Measurements from ENCODE around the gene PLEKHA8. TPM values are rescaled to one million over a fixed set of nuclear protein-coding genes. Genes with fewer than 3 reads are reported as not detected.

Gene PLEKHA8
- total and polyA plus RNA-seq, 10 of the 15 experiments (the other 5 are each of a cell fraction or from before 2014, with no cell fraction given) = 1.1 to 13.2 (median 5.7) TPM

DNA sequence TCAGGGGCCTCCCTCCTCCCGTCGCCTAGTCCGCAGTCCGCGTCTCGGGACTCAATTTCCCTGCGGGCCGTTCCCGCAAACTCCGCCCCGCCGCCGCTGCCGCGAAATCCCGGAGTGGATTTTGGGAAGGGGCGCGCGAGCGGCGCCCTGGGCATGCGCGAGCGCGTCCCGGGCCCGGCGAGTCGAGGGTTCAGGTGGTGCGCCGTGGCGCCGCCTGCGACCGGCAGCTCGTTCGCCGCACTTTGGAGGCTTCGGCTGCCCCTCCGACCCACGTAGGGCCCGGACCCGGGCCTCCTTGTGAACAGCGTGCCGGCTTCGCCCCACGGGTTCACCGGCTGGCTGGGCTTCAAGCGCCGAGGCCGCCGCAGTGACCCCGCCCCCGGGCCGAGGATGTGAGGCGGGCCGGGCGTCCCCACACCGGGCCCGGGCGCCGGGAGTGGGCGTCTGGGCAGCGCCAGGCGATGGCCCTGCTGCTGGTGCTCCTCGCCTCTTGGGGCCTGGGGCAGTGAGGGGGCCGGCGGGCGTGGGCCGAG lies at the start of gene PLEKHA8 (continued):
- TF ChIP-seq ZBTB40 (IDR thresholded peaks at IDR 0.05; ENCODE audit: borderline replicate concordance) (no peak), HCFC1 (IDR thresholded peaks at IDR 0.05; ENCODE audit: low read length) (peak; percentile 89), SIX5 (IDR thresholded peaks at IDR 0.05; ENCODE audit: low read depth, low read length, severe bottlenecking) (peak; percentile 71), RELB (IDR thresholded peaks at IDR 0.05; ENCODE audit: low read depth) (peak; percentile 96), CREB1 (IDR thresholded peaks at IDR 0.05; ENCODE audit: low read depth) (peak; percentile 68), ZNF217 (IDR thresholded peaks at IDR 0.05) (peak; percentile 91), KAT2A (conservative IDR thresholded peaks at IDR 0.05; ENCODE audit: control insufficient read depth, low read depth, low read length) (no peak), ZSCAN29 (IDR thresholded peaks at IDR 0.05) (peak; percentile 92), ZBED1 (IDR thresholded peaks at IDR 0.05; ENCODE audit: borderline replicate concordance) (no peak), NR2F1 (conservative IDR thresholded peaks at IDR 0.05) (peak; percentile 76), NRF1 (conservative IDR thresholded peaks at IDR 0.05; ENCODE audit: low read depth, low read length) (peak; percentile 80), SRF (IDR thresholded peaks at IDR 0.05; ENCODE audit: low read depth in 2 of 2, low read length in 2 of 2) (peak in 1 of 2 experiments; percentile 58; a peak in 1 of 4 replicates)
- TF ChIP-seq, protein P1, sequence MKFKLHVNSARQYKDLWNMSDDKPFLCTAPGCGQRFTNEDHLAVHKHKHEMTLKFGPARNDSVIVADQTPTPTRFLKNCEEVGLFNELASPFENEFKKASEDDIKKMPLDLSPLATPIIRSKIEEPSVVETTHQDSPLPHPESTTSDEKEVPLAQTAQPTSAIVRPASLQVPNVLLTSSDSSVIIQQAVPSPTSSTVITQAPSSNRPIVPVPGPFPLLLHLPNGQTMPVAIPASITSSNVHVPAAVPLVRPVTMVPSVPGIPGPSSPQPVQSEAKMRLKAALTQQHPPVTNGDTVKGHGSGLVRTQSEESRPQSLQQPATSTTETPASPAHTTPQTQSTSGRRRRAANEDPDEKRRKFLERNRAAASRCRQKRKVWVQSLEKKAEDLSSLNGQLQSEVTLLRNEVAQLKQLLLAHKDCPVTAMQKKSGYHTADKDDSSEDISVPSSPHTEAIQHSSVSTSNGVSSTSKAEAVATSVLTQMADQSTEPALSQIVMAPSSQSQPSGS (IDR thresholded peaks at IDR 0.05; ENCODE audit: low read length) = no peak
- TF ChIP-seq, protein P2, sequence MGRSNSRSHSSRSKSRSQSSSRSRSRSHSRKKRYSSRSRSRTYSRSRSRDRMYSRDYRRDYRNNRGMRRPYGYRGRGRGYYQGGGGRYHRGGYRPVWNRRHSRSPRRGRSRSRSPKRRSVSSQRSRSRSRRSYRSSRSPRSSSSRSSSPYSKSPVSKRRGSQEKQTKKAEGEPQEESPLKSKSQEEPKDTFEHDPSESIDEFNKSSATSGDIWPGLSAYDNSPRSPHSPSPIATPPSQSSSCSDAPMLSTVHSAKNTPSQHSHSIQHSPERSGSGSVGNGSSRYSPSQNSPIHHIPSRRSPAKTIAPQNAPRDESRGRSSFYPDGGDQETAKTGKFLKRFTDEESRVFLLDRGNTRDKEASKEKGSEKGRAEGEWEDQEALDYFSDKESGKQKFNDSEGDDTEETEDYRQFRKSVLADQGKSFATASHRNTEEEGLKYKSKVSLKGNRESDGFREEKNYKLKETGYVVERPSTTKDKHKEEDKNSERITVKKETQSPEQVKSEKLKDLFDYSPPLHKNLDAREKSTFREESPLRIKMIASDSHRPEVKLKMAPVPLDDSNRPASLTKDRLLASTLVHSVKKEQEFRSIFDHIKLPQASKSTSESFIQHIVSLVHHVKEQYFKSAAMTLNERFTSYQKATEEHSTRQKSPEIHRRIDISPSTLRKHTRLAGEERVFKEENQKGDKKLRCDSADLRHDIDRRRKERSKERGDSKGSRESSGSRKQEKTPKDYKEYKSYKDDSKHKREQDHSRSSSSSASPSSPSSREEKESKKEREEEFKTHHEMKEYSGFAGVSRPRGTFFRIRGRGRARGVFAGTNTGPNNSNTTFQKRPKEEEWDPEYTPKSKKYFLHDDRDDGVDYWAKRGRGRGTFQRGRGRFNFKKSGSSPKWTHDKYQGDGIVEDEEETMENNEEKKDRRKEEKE (IDR thresholded peaks at IDR 0.05) = 0 out of 2 replicates have a peak, but pooled peaks have one; percentile 41
- TF ChIP-seq, protein P3, sequence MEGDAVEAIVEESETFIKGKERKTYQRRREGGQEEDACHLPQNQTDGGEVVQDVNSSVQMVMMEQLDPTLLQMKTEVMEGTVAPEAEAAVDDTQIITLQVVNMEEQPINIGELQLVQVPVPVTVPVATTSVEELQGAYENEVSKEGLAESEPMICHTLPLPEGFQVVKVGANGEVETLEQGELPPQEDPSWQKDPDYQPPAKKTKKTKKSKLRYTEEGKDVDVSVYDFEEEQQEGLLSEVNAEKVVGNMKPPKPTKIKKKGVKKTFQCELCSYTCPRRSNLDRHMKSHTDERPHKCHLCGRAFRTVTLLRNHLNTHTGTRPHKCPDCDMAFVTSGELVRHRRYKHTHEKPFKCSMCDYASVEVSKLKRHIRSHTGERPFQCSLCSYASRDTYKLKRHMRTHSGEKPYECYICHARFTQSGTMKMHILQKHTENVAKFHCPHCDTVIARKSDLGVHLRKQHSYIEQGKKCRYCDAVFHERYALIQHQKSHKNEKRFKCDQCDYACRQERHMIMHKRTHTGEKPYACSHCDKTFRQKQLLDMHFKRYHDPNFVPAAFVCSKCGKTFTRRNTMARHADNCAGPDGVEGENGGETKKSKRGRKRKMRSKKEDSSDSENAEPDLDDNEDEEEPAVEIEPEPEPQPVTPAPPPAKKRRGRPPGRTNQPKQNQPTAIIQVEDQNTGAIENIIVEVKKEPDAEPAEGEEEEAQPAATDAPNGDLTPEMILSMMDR (IDR thresholded peaks at IDR 0.05 in 2 of 3, conservative IDR thresholded peaks at IDR 0.05 in 1 of 3; ENCODE audit: control insufficient read depth in 2 of 3, extremely low read depth in 1 of 3, insufficient read depth in 1 of 3, low read depth in 3 of 3, low read length in 3 of 3) = no peak
- TF ChIP-seq, protein P4, sequence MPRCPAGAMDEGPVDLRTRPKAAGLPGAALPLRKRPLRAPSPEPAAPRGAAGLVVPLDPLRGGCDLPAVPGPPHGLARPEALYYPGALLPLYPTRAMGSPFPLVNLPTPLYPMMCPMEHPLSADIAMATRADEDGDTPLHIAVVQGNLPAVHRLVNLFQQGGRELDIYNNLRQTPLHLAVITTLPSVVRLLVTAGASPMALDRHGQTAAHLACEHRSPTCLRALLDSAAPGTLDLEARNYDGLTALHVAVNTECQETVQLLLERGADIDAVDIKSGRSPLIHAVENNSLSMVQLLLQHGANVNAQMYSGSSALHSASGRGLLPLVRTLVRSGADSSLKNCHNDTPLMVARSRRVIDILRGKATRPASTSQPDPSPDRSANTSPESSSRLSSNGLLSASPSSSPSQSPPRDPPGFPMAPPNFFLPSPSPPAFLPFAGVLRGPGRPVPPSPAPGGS (IDR thresholded peaks at IDR 0.05; ENCODE audit: borderline replicate concordance, insufficient read depth, low read depth, low read length, poor library complexity, severe bottlenecking) = no peak
